HG03135 (cell line): ENCODE results near the gene DHRS3.
"Not testable (repeated sequence)": the region's sequence is repeated elsewhere in the genome, so short reads cannot be mapped to it uniquely, and the experiment has no call there.

Experiments used
- ATAC-seq: cut with Tn5 transposase; IDR thresholded peaks from one replicate; pipeline ENCODE4 v1.9.1; 2021; ENCODE audit warnings: mild to moderate bottlenecking, moderate library complexity; ENCODE audit not compliant: unreplicated experiment

DHRS3 gene

GRCh38 chr1:12541274-12542137 lies 76.5 kb downstream of the DHRS3 start:
- no peak for ATAC-seq

GRCh38 chr1:12540580-12541273 lies 77.3 kb downstream of the DHRS3 start:
- ATAC-seq = no peak

- no peak for ATAC-seq
Measured at GRCh38 chr1:12539705-12540579, 78.1 kb downstream of the DHRS3 start.

GRCh38 chr1:12539320-12539704 lies 78.7 kb downstream of the DHRS3 start:
- ATAC-seq = no peak

- ATAC-seq = not testable (repeated sequence)
Measured at GRCh38 chr1:12538536-12538935, 79.5 kb downstream of the DHRS3 start.

- ATAC-seq = no peak
Measured at GRCh38 chr1:12537906-12538461, 80.0 kb downstream of the DHRS3 start.

- ATAC-seq = no peak
Measured at GRCh38 chr1:12537294-12537693, 80.7 kb downstream of the DHRS3 start.

GRCh38 chr1:12536023-12536639 lies 81.9 kb downstream of the DHRS3 start:
- ATAC-seq = no peak

GRCh38 chr1:12532405-12533315 lies 85.3 kb downstream of the DHRS3 start:
- no peak for ATAC-seq

- ATAC-seq = no peak
Measured at GRCh38 chr1:12531179-12531499, 86.9 kb downstream of the DHRS3 start.

GRCh38 chr1:12530462-12531178 lies 87.4 kb downstream of the DHRS3 start:
- ATAC-seq = no peak

GRCh38 chr1:12529640-12530174 lies 88.3 kb downstream of the DHRS3 start:
- no peak for ATAC-seq

GRCh38 chr1:12528021-12528852 lies 89.8 kb downstream of the DHRS3 start:
- ATAC-seq = no peak

GRCh38 chr1:12527564-12527963 lies 90.4 kb downstream of the DHRS3 start:
- no peak for ATAC-seq

- ATAC-seq = no peak
Measured at GRCh38 chr1:12525311-12526181, 92.5 kb downstream of the DHRS3 start.

GRCh38 chr1:12524266-12524665 lies 93.7 kb downstream of the DHRS3 start:
- no peak for ATAC-seq

GRCh38 chr1:12522780-12523179 lies 95.2 kb downstream of the DHRS3 start:
- not testable (repeated sequence) for ATAC-seq
